ENCODE results near the gene ACADS.

DNA sequence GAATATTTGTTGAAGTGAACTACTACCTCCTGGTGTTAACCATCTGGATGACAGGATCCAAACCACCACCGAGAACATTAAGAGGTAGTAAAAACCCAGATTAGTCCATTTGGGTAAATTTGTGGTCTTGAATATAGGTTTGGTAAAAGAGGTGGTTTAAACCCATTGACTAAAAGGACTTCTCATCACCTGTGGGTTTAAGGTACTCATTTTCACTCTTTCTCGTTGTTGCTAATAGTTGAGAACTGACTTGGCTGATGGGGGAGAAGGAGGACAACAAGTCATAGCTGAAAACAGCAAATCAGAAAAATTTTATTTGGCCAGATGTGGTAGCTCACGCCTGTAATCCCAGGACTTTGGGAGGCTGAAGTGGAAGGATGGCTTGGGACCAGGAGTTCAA is 59.2 kb downstream of the ACADS start:
- TF ChIP-seq, protein P1, sequence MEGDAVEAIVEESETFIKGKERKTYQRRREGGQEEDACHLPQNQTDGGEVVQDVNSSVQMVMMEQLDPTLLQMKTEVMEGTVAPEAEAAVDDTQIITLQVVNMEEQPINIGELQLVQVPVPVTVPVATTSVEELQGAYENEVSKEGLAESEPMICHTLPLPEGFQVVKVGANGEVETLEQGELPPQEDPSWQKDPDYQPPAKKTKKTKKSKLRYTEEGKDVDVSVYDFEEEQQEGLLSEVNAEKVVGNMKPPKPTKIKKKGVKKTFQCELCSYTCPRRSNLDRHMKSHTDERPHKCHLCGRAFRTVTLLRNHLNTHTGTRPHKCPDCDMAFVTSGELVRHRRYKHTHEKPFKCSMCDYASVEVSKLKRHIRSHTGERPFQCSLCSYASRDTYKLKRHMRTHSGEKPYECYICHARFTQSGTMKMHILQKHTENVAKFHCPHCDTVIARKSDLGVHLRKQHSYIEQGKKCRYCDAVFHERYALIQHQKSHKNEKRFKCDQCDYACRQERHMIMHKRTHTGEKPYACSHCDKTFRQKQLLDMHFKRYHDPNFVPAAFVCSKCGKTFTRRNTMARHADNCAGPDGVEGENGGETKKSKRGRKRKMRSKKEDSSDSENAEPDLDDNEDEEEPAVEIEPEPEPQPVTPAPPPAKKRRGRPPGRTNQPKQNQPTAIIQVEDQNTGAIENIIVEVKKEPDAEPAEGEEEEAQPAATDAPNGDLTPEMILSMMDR (IDR thresholded peaks at IDR 0.05), result no peak
- TF ChIP-seq POLR2A (IDR thresholded peaks at IDR 0.05), result no peak

Data from uterus (tissue), 2 donors.